Keratinocyte (primary cell): ENCODE results near the gene PHF8. TPM values are rescaled to one million over a fixed set of nuclear protein-coding genes. Genes with fewer than 3 reads are reported as not detected.

Experiments
- DNase-seq: peaks from one replicate; pipeline ENCODE4 v3.0.0-alpha.2; 2011; ENCODE audit warnings: low read depth, missing footprints, low spot score
- FAIRE-seq: peaks from 2 replicates; lab custom pipeline; 2011; peaks lifted over from hg19 to GRCh38; lab: Jason Lieb, UNC
- H2AFZ ChIP-seq: 2 replicates; pipeline ENCODE4 v1.6.0; 2012; ENCODE audit warnings: low read length, control low read depth, inconsistent platforms; ENCODE audit not compliant: control insufficient read depth
- H3K27ac ChIP-seq: 2 replicates; pipeline ENCODE4 v1.5.1; 2011; ENCODE audit warnings: low read length; ENCODE audit not compliant: control insufficient read depth, insufficient read depth
- H3K27me3 ChIP-seq: 3 replicates; pipeline ENCODE4 v1.6.0; 2011; ENCODE audit warnings: low read length; ENCODE audit not compliant: control insufficient read depth, insufficient read depth; ENCODE audit errors: extremely low read depth
- H3K36me3 ChIP-seq, 2 experiments: 2 replicates in 1 of 2; 3 replicates in 1 of 2; pipeline ENCODE4 v1.5.1; 2011; ENCODE audit warnings: low read length in 2 of 2, mild to moderate bottlenecking in 1 of 2; ENCODE audit not compliant: control insufficient read depth in 2 of 2, insufficient read depth in 2 of 2; ENCODE audit errors: extremely low read depth in 1 of 2
- H3K4me1 ChIP-seq: 3 replicates; pipeline ENCODE4 v1.5.1; 2011; ENCODE audit warnings: low read length; ENCODE audit not compliant: control insufficient read depth, insufficient read depth; ENCODE audit errors: extremely low read depth
- H3K4me2 ChIP-seq: 3 replicates; pipeline ENCODE4 v1.6.0; 2011; ENCODE audit warnings: low read depth, low read length; ENCODE audit not compliant: control insufficient read depth, insufficient read depth; ENCODE audit errors: extremely low read depth
- H3K4me3 ChIP-seq, 3 experiments: fragments of 200-600 bp in 1 of 3; sonication (generic) in 1 of 3; 2 replicates in 2 of 3; 3 replicates in 1 of 3; pipeline ENCODE4 v1.5.1; 2011 to 2016; ENCODE audit warnings: low read length in 3 of 3, mild to moderate bottlenecking in 3 of 3, control low read depth in 2 of 3, inconsistent platforms in 1 of 3, low read depth in 1 of 3, mixed read lengths in 1 of 3, mixed run types in 1 of 3, moderate library complexity in 1 of 3; ENCODE audit not compliant: control insufficient read depth in 2 of 3, insufficient read depth in 2 of 3; ENCODE audit errors: extremely low read depth in 1 of 3
- H3K79me2 ChIP-seq: 2 replicates; pipeline ENCODE4 v1.6.0; 2012; ENCODE audit warnings: low read length; ENCODE audit not compliant: control insufficient read depth, insufficient read depth
- H3K9ac ChIP-seq: 3 replicates; pipeline ENCODE4 v1.6.0; 2011; ENCODE audit warnings: low read length; ENCODE audit not compliant: control insufficient read depth, insufficient read depth; ENCODE audit errors: extremely low read depth
- H3K9me1 ChIP-seq: 3 replicates; pipeline ENCODE4 v1.6.0; 2011; ENCODE audit warnings: low read length; ENCODE audit not compliant: control insufficient read depth, insufficient read depth; ENCODE audit errors: extremely low read depth
- H3K9me3 ChIP-seq: 2 replicates; pipeline ENCODE4 v1.5.1; 2012; ENCODE audit warnings: low read depth, low read length; ENCODE audit not compliant: control insufficient read depth
- H4K20me1 ChIP-seq: 3 replicates; pipeline ENCODE4 v1.6.0; 2011; ENCODE audit warnings: low read length; ENCODE audit not compliant: control insufficient read depth, insufficient read depth; ENCODE audit errors: extremely low read depth
- EZH2 ChIP-seq: IDR thresholded peaks from one replicate; pipeline ENCODE4 v1.6.1; 2012; ENCODE audit warnings: inconsistent platforms, mild to moderate bottlenecking, low read length, moderate library complexity
- dilution Hi-C: fragments of 300-500 bp; cut with MboI; formaldehyde crosslinking; loops from one replicate; pipeline ENCODE4 v1.7.0; 2020; ENCODE audit warnings: low sequenced_read_pairs; ENCODE audit not compliant: extremely low pct_ligation_motif_present
- polyA plus RNA-seq, 5 experiments: library from polyadenylated mRNA; depleted of rRNA in 3 of 5; stranded (reverse) in 3 of 5; stranded (forward) in 1 of 5; unstranded in 1 of 5; fragments of >200 nt; gene quantifications; 1 replicate in 1 of 5; 2 replicates in 3 of 5; 3 replicates in 1 of 5; pipeline versions ENCODE4 v1.2.1 to v1.2.3, GENCODE V29; 2011 to 2012; ENCODE audit warnings: missing spikeins in 2 of 5, low read depth in 1 of 5, low replicate concordance in 1 of 5
- TF ChIP-seq, protein P1 (sequence below), 3 experiments: IDR thresholded peaks in 1 of 3; conservative IDR thresholded peaks in 1 of 3; optimal IDR thresholded peaks in 1 of 3; 2 replicates in 2 of 3; 3 replicates in 1 of 3; pipeline versions ENCODE3 to v1.5.1; 2011; ENCODE audit warnings: low read length in 3 of 3, mild to moderate bottlenecking in 3 of 3, moderate library complexity in 2 of 3, control low read depth in 1 of 3, inconsistent platforms in 1 of 3; ENCODE audit not compliant: insufficient read depth in 2 of 3; ENCODE audit errors: extremely low read depth in 1 of 3

Gene PHF8
- polyA plus RNA-seq, 1 donor (not counting 4 experiments of a cell fraction or from before 2014, with no cell fraction given): 5.9 TPM

DNA sequence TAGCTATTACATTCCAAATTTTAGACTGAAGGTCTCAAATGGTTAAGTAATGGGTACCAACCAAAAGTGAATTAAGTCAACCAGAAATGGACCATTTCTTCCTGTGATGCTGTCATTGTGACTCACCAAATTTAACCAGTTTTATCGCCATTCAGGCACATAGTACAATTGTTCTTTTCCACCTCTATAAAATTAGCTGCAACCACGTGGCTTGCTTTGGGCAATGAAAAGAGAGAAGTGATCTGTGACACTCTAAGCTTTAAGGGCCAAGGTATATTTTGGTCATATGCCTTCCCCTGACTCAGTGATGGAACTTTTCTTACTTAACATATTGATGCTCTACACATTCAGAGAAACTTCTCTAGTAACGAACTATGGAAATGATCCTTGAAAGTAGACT lies 20.3 kb upstream of the PHF8 start:
- H3K36me3 ChIP-seq: no peaks in the 10 kb centered on the region
- dilution Hi-C loops: no loop called here
- no peaks in the 10 kb centered on the region for H3K4me1 ChIP-seq
- TF ChIP-seq EZH2: no peak
- TF ChIP-seq, protein P1, sequence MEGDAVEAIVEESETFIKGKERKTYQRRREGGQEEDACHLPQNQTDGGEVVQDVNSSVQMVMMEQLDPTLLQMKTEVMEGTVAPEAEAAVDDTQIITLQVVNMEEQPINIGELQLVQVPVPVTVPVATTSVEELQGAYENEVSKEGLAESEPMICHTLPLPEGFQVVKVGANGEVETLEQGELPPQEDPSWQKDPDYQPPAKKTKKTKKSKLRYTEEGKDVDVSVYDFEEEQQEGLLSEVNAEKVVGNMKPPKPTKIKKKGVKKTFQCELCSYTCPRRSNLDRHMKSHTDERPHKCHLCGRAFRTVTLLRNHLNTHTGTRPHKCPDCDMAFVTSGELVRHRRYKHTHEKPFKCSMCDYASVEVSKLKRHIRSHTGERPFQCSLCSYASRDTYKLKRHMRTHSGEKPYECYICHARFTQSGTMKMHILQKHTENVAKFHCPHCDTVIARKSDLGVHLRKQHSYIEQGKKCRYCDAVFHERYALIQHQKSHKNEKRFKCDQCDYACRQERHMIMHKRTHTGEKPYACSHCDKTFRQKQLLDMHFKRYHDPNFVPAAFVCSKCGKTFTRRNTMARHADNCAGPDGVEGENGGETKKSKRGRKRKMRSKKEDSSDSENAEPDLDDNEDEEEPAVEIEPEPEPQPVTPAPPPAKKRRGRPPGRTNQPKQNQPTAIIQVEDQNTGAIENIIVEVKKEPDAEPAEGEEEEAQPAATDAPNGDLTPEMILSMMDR (optimal IDR thresholded peaks at IDR 0.05 in 1 of 3, IDR thresholded peaks at IDR 0.05 in 1 of 3, conservative IDR thresholded peaks at IDR 0.05 in 1 of 3; ENCODE audit: extremely low read depth in 1 of 3, insufficient read depth in 2 of 3, low read length in 3 of 3): no peak
- H3K9me1 ChIP-seq: no peaks in the 10 kb centered on the region
- H3K27ac ChIP-seq: no peak overlapping the region
- no peak overlapping the region for H2AFZ ChIP-seq
- H3K79me2 ChIP-seq: no peaks in the 10 kb centered on the region
- no peak overlapping the region for H3K4me3 ChIP-seq
- no peak for FAIRE-seq
- no peak for DNase-seq
- no peaks in the 10 kb centered on the region for H3K9me3 ChIP-seq
- no peak overlapping the region for H3K4me2 ChIP-seq
- H3K27me3 ChIP-seq: no peaks in the 10 kb centered on the region
- no peaks in the 10 kb centered on the region for H4K20me1 ChIP-seq
- H3K9ac ChIP-seq: no peak overlapping the region

DNA sequence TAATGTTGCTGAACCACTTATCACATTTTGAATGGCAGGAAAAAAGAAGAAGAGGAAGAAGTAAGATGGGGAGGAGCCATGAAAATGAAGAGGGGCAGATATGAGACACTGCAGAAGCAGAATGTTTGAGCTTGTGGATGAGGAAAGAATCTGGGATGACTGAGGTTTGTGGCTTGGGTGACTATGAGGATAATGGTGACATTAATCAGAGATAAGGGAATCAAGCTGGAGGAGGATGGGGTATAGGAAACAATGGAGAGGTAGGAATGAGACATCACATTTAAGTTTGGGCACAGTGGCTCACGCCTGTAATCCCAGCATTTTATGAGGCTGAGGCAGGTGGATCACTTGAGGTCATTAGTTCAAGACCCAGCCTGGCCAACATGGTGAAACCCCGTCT lies 19.1 kb upstream of the PHF8 start:
- Histone ChIP-seq H3K9me3 (no peaks in the 10 kb centered on the region), H3K27me3 (no peaks in the 10 kb centered on the region), H4K20me1 (no peaks in the 10 kb centered on the region), H3K4me2 (no peak overlapping the region), H3K79me2 (no peaks in the 10 kb centered on the region), H3K4me1 (no peaks in the 10 kb centered on the region), H3K9me1 (no peaks in the 10 kb centered on the region), H3K4me3 (no peak overlapping the region), H3K36me3 (no peaks in the 10 kb centered on the region), H3K9ac (no peak overlapping the region), H2AFZ (no peak overlapping the region), H3K27ac (no peak overlapping the region)
- no peak for DNase-seq
- TF ChIP-seq EZH2: no peak
- TF ChIP-seq, protein P1 (optimal IDR thresholded peaks at IDR 0.05 in 1 of 3, IDR thresholded peaks at IDR 0.05 in 1 of 3, conservative IDR thresholded peaks at IDR 0.05 in 1 of 3; ENCODE audit: extremely low read depth in 1 of 3, insufficient read depth in 2 of 3, low read length in 3 of 3): no peak
- dilution Hi-C loops: no loop called here
- no peak for FAIRE-seq
